ENCODE data around the gene PQBP1.

The PQBP1 gene

GRCh38 chrX:48901069-48901468 lies 3.3 kb downstream of the PQBP1 start:
- H3K4me3 ChIP-seq (ENCODE audit: low read depth, low read length), result no peak overlapping the region

- no peak overlapping the region for H3K4me3 ChIP-seq (ENCODE audit: low read depth, low read length)
Observed at GRCh38 chrX:48902135-48902534, 4.4 kb downstream of the PQBP1 start.

- no peak overlapping the region for H3K4me3 ChIP-seq (ENCODE audit: low read depth, low read length)
Observed at GRCh38 chrX:48902776-48903175, 5.0 kb downstream of the PQBP1 start.

- no peak overlapping the region for H3K4me3 ChIP-seq (ENCODE audit: low read depth, low read length)
Observed at GRCh38 chrX:48903290-48903689, 5.6 kb downstream of the PQBP1 start.

GRCh38 chrX:48904180-48904579 lies 6.5 kb downstream of the PQBP1 start:
- no peak overlapping the region for H3K4me3 ChIP-seq (ENCODE audit: low read depth, low read length)

- H3K4me3 ChIP-seq (ENCODE audit: low read depth, low read length), result no peak overlapping the region
Observed at GRCh38 chrX:48904626-48905025, 6.9 kb downstream of the PQBP1 start.

- H3K4me3 ChIP-seq (ENCODE audit: low read depth, low read length), result no peak overlapping the region
Observed at GRCh38 chrX:48905090-48905790, 7.5 kb downstream of the PQBP1 start.

- H3K4me3 ChIP-seq (ENCODE audit: low read depth, low read length), result no peak overlapping the region
Observed at GRCh38 chrX:48908600-48908999, 10.9 kb downstream of the PQBP1 start.

GRCh38 chrX:48909703-48910294 lies 12.1 kb downstream of the PQBP1 start:
- H3K4me3 ChIP-seq (ENCODE audit: low read depth, low read length), result no peak overlapping the region

GRCh38 chrX:48910926-48911411 lies 13.2 kb downstream of the PQBP1 start:
- H3K4me3 ChIP-seq (ENCODE audit: low read depth, low read length), result peak overlapping the region; percentile 60

GRCh38 chrX:48911412-48912182 lies 13.9 kb downstream of the PQBP1 start, which contains the start of gene SLC35A2:
Gene SLC35A2, minus strand, starts transcription at chrX:48911646. Its CDS starts 10 bp downstream, at chrX:48911636.
- H3K4me3 ChIP-seq (ENCODE audit: low read depth, low read length), result peak within 1 kb of the TSS; percentile 60

- H3K4me3 ChIP-seq (ENCODE audit: low read depth, low read length), result no peak overlapping the region
Observed at GRCh38 chrX:48913605-48914366, 16.1 kb downstream of the PQBP1 start.

GRCh38 chrX:48914593-48915493 lies 17.1 kb downstream of the PQBP1 start:
- H3K4me3 ChIP-seq (ENCODE audit: low read depth, low read length), result no peak overlapping the region

- H3K4me3 ChIP-seq (ENCODE audit: low read depth, low read length), result peak overlapping the region; percentile 88
Observed at GRCh38 chrX:48917139-48918001, 19.6 kb downstream of the PQBP1 start.

GRCh38 chrX:48918301-48918642 lies 20.5 kb downstream of the PQBP1 start:
- peak overlapping the region; percentile 88 for H3K4me3 ChIP-seq (ENCODE audit: low read depth, low read length)

- peak within 1 kb of the TSS; percentile 88 for H3K4me3 ChIP-seq (ENCODE audit: low read depth, low read length)
Observed at GRCh38 chrX:48918643-48919340, 21.1 kb downstream of the PQBP1 start, which contains the start of gene PIM2. Gene PIM2, minus strand, starts transcription at chrX:48919024. Its CDS starts 190 bp downstream, at chrX:48918834.

- H3K4me3 ChIP-seq (ENCODE audit: low read depth, low read length), result peak overlapping the region; percentile 33
Observed at GRCh38 chrX:48919360-48919841, 21.7 kb downstream of the PQBP1 start.

All from iPS-11a (cell line).